Kidney (tissue), 14 donors: ENCODE results near the gene SLC7A1. TPM values are rescaled to one million over a fixed set of nuclear protein-coding genes. Genes with fewer than 3 reads are reported as not detected.

Experiments used
- DNase-seq, 5 donors: peaks; one replicate each; pipeline ENCODE4 v3.0.0-alpha.2; 2013 to 2020
- FAIRE-seq: peaks from 2 replicates; lab custom pipeline; 2012; peaks lifted over from hg19 to GRCh38; lab: Jason Lieb, UNC
- H3K27ac ChIP-seq, 2 donors: one replicate each; pipeline ENCODE4 v1.7.0; 2013; ENCODE audit warnings: low read depth in 2 of 2, low read length in 2 of 2, inconsistent platforms in 1 of 2
- H3K27me3 ChIP-seq: one replicate; pipeline ENCODE4 v1.7.1; 2013; ENCODE audit warnings: low read length, inconsistent platforms; ENCODE audit not compliant: control insufficient read depth, insufficient read depth
- H3K36me3 ChIP-seq, 3 donors: one replicate each; pipeline versions ENCODE4 v1.7.0 to v1.7.1; 2013; ENCODE audit warnings: low read length in 3 of 3, control low read depth in 1 of 3, inconsistent platforms in 1 of 3; ENCODE audit not compliant: insufficient read depth in 3 of 3, control insufficient read depth in 2 of 3
- H3K4me1 ChIP-seq, 3 donors: one replicate each; pipeline versions ENCODE4 v1.7.0 to v1.7.1; 2013; ENCODE audit warnings: low read length in 3 of 3, inconsistent platforms in 1 of 3, low read depth in 1 of 3; ENCODE audit not compliant: control insufficient read depth in 2 of 3, insufficient read depth in 2 of 3
- H3K4me3 ChIP-seq, 3 donors: one replicate each; pipeline versions ENCODE4 v1.7.0 to v1.8.1; 2013; ENCODE audit warnings: low read length in 3 of 3, control low read depth in 1 of 3, inconsistent platforms in 1 of 3
- H3K9ac ChIP-seq, 3 donors: one replicate each; pipeline versions ENCODE4 v1.7.0 to v1.7.1; 2013; ENCODE audit warnings: low read length in 3 of 3, control low read depth in 1 of 3, inconsistent platforms in 1 of 3
- H3K9me3 ChIP-seq, 3 donors: one replicate each; pipeline versions ENCODE4 v1.7.0 to v1.7.1; 2013; ENCODE audit warnings: low read length in 3 of 3, control low read depth in 1 of 3, inconsistent platforms in 1 of 3; ENCODE audit not compliant: control insufficient read depth in 2 of 3, insufficient read depth in 1 of 3
- intact Hi-C: fragments of 100-400 bp; cut with DNase I; formaldehyde crosslinking; loops from one replicate; pipeline ENCODE4 v1.11.1; 2022
- polyA plus RNA-seq: library from polyadenylated mRNA; stranded (reverse); fragments of 350-450 nt; fragmentation: Illumina TruSeq; extraction: RNeasy Lipid Tissue Mini Kit (QIAGEN cat#74804); gene quantifications from one replicate; pipeline ENCODE4 v1.2.3, GENCODE V29; 2014; ENCODE audit warnings: low read depth, low replicate concordance; ENCODE audit not compliant: insufficient read depth
- total RNA-seq: library from RNA; stranded (reverse); fragmentation: NEBNext Ultra II Directional; extraction: Animal tissue kit (Norgen Biotek cat#: 25700); gene quantifications from one replicate; pipeline ENCODE4 v1.2.1, GENCODE V29; 2021
- TF ChIP-seq, protein P1 (sequence below): IDR thresholded peaks from 3 replicates; pipeline ENCODE4 v1.5.1; 2012; ENCODE audit warnings: mild to moderate bottlenecking, moderate library complexity, borderline replicate concordance; ENCODE audit not compliant: insufficient read depth; ENCODE audit errors: extremely low read depth
- donor health status: control.
- donor health status: control.
- donor health status: control.
- donor health status: control.
- donor health status: control.
- donor health status: DM: yes; HTN: yes; CAD: no.
- donor health status: Normal renal cell carcinoma (clear cell type).

SLC7A1 gene
- total and polyA plus RNA-seq, 2 donors from 2014 or later, result 2.8 to 64.5 TPM

DNA sequence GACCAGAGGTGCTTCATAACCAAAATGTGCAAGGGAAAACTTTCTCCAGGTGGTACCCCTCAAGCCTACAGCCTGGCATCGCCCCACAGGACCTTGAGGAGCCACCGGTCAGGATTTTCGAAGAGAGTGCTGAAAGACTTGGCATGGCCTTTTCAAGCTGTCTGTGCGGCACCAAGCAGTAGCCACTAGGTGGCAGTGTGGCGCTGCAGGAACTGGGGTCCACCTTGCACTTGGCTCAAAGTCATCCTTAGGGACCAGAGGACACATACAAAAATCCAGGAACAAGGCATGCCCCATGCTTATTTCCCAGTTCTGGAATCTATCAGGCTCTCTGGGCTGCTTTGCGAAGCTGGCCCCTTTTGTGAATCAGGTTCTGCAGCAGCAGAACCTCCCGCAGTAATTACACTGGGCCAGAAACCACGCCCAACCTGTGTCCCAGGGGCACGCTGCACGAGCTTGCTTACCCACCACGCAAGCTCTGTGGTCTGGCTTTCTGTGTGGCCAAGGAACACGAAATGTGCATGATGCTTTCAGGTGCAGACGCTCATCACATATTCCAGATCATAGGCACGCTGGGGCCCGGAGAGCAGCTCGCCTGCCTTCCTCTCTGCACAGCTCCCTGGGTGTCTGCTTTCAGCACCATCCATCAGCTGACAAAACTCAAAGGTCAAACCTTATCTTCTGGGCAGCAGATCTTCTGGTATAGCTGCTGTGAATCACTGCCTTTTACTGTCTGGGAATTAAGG is 87.2 kb downstream of the SLC7A1 start:
- intact Hi-C loops, result loop anchor here (5.0 kb wide), 1 partner anchor 604 kb away; no protein-coding TSS in a partner anchor
- no peak overlapping the region for H3K27ac ChIP-seq

DNA sequence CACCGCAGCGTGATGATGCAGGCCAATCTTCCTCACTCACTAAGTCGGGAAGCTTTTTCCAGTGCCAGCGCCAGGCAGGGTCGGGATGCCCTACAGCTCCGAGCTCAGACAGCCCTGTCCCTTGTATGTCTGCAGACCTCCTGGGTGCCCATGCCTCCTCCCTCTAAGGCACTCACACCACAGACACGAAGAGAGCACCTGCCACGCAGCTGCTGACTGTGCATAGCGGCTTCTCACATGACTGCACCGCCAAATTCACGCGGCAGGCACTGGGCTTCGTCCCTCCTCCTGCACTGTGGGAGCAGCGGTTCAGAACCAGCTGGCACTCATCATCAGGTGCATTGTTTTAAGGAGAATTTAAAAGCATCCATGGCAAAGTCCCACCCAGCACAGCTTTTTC is 88.1 kb downstream of the SLC7A1 start:
- H3K27ac ChIP-seq, result no peak overlapping the region
- DNase-seq, result peak in 4 of 5 donors; percentile 56 to 76 (median 72)
- intact Hi-C loops, result loop anchor here (5.0 kb wide), 1 partner anchor 605 kb away; no protein-coding TSS in a partner anchor
- no peaks in the 10 kb centered on the region for H3K9me3 ChIP-seq
- peaks cover 3 to 8% (median 5%) of the 10 kb centered on the region in 3 donors for H3K4me1 ChIP-seq
- TF ChIP-seq, protein P1, sequence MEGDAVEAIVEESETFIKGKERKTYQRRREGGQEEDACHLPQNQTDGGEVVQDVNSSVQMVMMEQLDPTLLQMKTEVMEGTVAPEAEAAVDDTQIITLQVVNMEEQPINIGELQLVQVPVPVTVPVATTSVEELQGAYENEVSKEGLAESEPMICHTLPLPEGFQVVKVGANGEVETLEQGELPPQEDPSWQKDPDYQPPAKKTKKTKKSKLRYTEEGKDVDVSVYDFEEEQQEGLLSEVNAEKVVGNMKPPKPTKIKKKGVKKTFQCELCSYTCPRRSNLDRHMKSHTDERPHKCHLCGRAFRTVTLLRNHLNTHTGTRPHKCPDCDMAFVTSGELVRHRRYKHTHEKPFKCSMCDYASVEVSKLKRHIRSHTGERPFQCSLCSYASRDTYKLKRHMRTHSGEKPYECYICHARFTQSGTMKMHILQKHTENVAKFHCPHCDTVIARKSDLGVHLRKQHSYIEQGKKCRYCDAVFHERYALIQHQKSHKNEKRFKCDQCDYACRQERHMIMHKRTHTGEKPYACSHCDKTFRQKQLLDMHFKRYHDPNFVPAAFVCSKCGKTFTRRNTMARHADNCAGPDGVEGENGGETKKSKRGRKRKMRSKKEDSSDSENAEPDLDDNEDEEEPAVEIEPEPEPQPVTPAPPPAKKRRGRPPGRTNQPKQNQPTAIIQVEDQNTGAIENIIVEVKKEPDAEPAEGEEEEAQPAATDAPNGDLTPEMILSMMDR, result no peak
- no peak overlapping the region for H3K9ac ChIP-seq
- H3K36me3 ChIP-seq, result no peaks in the 10 kb centered on the region
- no peak for FAIRE-seq
- H3K4me3 ChIP-seq, result no peak overlapping the region
- no peaks in the 10 kb centered on the region for H3K27me3 ChIP-seq

More for the DNA sequence above, 87.2 kb downstream of the SLC7A1 start:
- H3K27me3 ChIP-seq, result no peaks in the 10 kb centered on the region
- no peaks in the 10 kb centered on the region for H3K36me3 ChIP-seq
- no peak overlapping the region for H3K4me3 ChIP-seq
- peak; percentile 51 for FAIRE-seq
- no peaks in the 10 kb centered on the region for H3K9me3 ChIP-seq
- H3K4me1 ChIP-seq, result peaks cover 3 to 8% (median 5%) of the 10 kb centered on the region in 3 donors
- H3K9ac ChIP-seq, result no peak overlapping the region
- TF ChIP-seq, protein P1, result peak; percentile 97
- peak; percentile 89 to 93 (median 93) for DNase-seq

DNA sequence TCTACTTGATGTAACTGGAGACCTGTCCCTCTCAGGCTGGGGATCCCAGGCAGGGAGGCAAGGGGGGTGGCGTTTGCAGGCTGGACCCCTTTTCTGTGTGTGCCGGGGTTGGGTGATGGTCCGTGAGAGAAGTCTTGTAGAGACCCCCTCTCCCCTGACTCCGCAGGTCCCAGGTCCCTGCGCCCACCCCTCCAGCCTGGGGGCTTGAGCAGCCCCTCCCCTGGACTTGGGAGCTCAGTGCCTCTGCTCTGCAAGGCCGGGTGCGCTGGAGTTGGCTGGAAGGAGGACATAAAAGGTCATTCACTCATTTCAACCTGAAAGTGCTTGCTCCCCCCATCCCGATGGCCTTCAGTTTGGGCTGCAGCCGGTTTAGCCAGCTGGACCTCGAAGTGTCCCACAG is 89.5 kb downstream of the SLC7A1 start:
- no peaks in the 10 kb centered on the region for H3K36me3 ChIP-seq
- FAIRE-seq (no peak), DNase-seq (no peak)
- intact Hi-C loops, result loop anchor here (5.0 kb wide), 1 partner anchor 606 kb away; no protein-coding TSS in a partner anchor
- no peak overlapping the region for H3K4me3 ChIP-seq
- no peak overlapping the region for H3K9ac ChIP-seq
- no peak overlapping the region for H3K27ac ChIP-seq
- H3K27me3 ChIP-seq, result no peaks in the 10 kb centered on the region
- TF ChIP-seq, protein P1, result no peak
- H3K4me1 ChIP-seq, result peaks cover 3 to 8% (median 5%) of the 10 kb centered on the region in 3 donors
- H3K9me3 ChIP-seq, result no peaks in the 10 kb centered on the region
